HCT116 (cell line): ENCODE data around the gene STARD3. TPM values are rescaled to one million over a fixed set of nuclear protein-coding genes. Genes with fewer than 3 reads are reported as not detected.
A peak's percentile ranks its signal among the peaks of the same experiment; 100 is the strongest.
"Not testable (repeated sequence)": the region's sequence is repeated elsewhere in the genome, so short reads cannot be mapped to it uniquely, and the experiment has no call there.

Experiments
- ATAC-seq: fragments of 200-7000 bp; cut with Tn5 transposase; 2 replicates; pipeline ENCODE4 v1.9.1; 2020; ENCODE audit warnings: mild to moderate bottlenecking, moderate library complexity
- Bru-seq: library from RNA; stranded (reverse); fragments of 400-500 nt; gene quantifications from one replicate; lab custom pipeline; 2021; lab: Mats Ljungman, UMichigan
- BruChase-seq, 2 experiments: library from RNA; stranded (reverse); fragments of 400-500 nt; gene quantifications; one replicate each; lab custom pipeline; 2021; lab: Mats Ljungman, UMichigan
- BruUV-seq: library from RNA; stranded (reverse); fragments of 400-500 nt; replicated peaks from 2 replicates; lab custom pipeline; 2021; lab: Mats Ljungman, UMichigan
- CTCF ChIA-PET: fragments of 300-600 bp; sonication (Branson Sonifier 250); formaldehyde crosslinking; loops from one replicate; lab custom pipeline; 2021; ENCODE audit warnings: antibody characterized with exemption; lab: Charles Lee
- POLR2A ChIA-PET: fragments of 300-600, 350-600 bp; sonication (Branson Sonifier 250); formaldehyde crosslinking; loops from one replicate; lab custom pipeline; 2021; ENCODE audit warnings: antibody characterized with exemption; lab: Charles Lee
- RAD21 ChIA-PET, 2 experiments: fragments of 300-600 bp; sonication (Branson Sonifier 250); formaldehyde crosslinking; loops; one replicate each; lab custom pipeline; 2023; ENCODE audit warnings: low total read pairs in 2 of 2; ENCODE audit not compliant: uncharacterized antibody in 2 of 2, unreplicated experiment in 2 of 2, low non-redundant PET in 1 of 2; lab: Charles Lee
- DNase-seq: peaks from one replicate; pipeline ENCODE4 v3.0.0-alpha.2; 2010; ENCODE audit warnings: low read depth, low spot score
- H2AFZ ChIP-seq: fragments of 200-600 bp; shearing (Covaris generic), sonication (generic); 2 replicates; pipeline ENCODE4 v1.6.1; 2017; ENCODE audit warnings: low read depth, mixed run types, mixed read lengths, antibody characterized with exemption, low read length; ENCODE audit not compliant: poor library complexity, severe bottlenecking
- H3K27ac ChIP-seq: 2 replicates; pipeline ENCODE4 v1.5.1; 2012; ENCODE audit warnings: low read depth, low read length
- H3K27me3 ChIP-seq: fragments of 200-600 bp; sonication (generic); 2 replicates; pipeline ENCODE4 v1.6.1; 2016; ENCODE audit warnings: mixed run types, low read length, mixed read lengths; ENCODE audit not compliant: insufficient read depth
- H3K36me3 ChIP-seq, 2 experiments: fragments of 200-500 bp in 1 of 2; fragments of 200-600 bp in 1 of 2; sonication (Bioruptor generic) in 1 of 2; sonication (generic) in 1 of 2; 2 replicates each; pipeline versions ENCODE4 v1.5.1 to v1.6.1; 2014 to 2016; ENCODE audit warnings: low read length in 2 of 2, inconsistent platforms in 1 of 2, mixed read lengths in 1 of 2, mixed run types in 1 of 2; ENCODE audit not compliant: insufficient read depth in 2 of 2, control insufficient read depth in 1 of 2
- H3K4me1 ChIP-seq, 2 experiments: fragments of 200-600 bp in 1 of 2; sonication (generic) in 1 of 2; 2 replicates each; pipeline versions ENCODE4 v1.5.1 to v1.6.1; 2012 to 2017; ENCODE audit warnings: low read length in 2 of 2, inconsistent platforms in 1 of 2, mild to moderate bottlenecking in 1 of 2, mixed read lengths in 1 of 2, mixed run types in 1 of 2, moderate library complexity in 1 of 2; ENCODE audit not compliant: insufficient read depth in 2 of 2, control insufficient read depth in 1 of 2
- H3K4me2 ChIP-seq: fragments of 200-600 bp; sonication (generic); 2 replicates; pipeline ENCODE4 v1.6.1; 2017; ENCODE audit warnings: mixed run types, low read length, mixed read lengths
- H3K4me3 ChIP-seq, 2 experiments: fragments of 200-600 bp in 1 of 2; sonication (generic) in 1 of 2; replicated peaks in 1 of 2; 2 replicates each; pipeline ENCODE4 v1.5.1; 2011 to 2016; ENCODE audit warnings: low read length in 2 of 2, control low read depth in 1 of 2, low read depth in 1 of 2, mild to moderate bottlenecking in 1 of 2, mixed read lengths in 1 of 2, mixed run types in 1 of 2
- H3K79me2 ChIP-seq: fragments of 200-600 bp; sonication (generic); 2 replicates; pipeline ENCODE4 v1.6.1; 2017; ENCODE audit warnings: mild to moderate bottlenecking, mixed run types, low read length, moderate library complexity, mixed read lengths; ENCODE audit not compliant: insufficient read depth
- H3K9ac ChIP-seq: fragments of 200-600 bp; sonication (generic); 2 replicates; pipeline ENCODE4 v1.6.1; 2016; ENCODE audit warnings: low read length, mixed read lengths
- H3K9me2 ChIP-seq: fragments of 200-600 bp; sonication (generic), shearing (Covaris generic); 2 replicates; pipeline ENCODE4 v1.6.1; 2017; ENCODE audit warnings: mixed run types, mild to moderate bottlenecking, moderate library complexity; ENCODE audit not compliant: insufficient read depth
- H3K9me3 ChIP-seq, 2 experiments: fragments of 200-500 bp in 1 of 2; fragments of 200-600 bp in 1 of 2; sonication (Bioruptor generic) in 1 of 2; sonication (generic) in 1 of 2; 2 replicates each; pipeline ENCODE4 v1.6.1; 2014 to 2017; ENCODE audit warnings: low read length in 2 of 2, mixed read lengths in 2 of 2, inconsistent platforms in 1 of 2, low read depth in 1 of 2, mild to moderate bottlenecking in 1 of 2, mixed run types in 1 of 2, moderate library complexity in 1 of 2; ENCODE audit not compliant: control insufficient read depth in 1 of 2, insufficient read depth in 1 of 2
- H4K20me1 ChIP-seq: fragments of 200-600 bp; sonication (generic), shearing (Covaris generic); 2 replicates; pipeline ENCODE4 v1.6.1; 2017; ENCODE audit warnings: mixed run types, mild to moderate bottlenecking, moderate library complexity; ENCODE audit not compliant: insufficient read depth
- EZH2 ChIP-seq: fragments of 200-600 bp; sonication (generic); IDR thresholded peaks from 2 replicates; pipeline ENCODE4 v1.6.1; 2017; ENCODE audit warnings: antibody characterized with exemption, mixed run types
- EZH2phosphoT487 ChIP-seq: fragments of 200-600 bp; IDR thresholded peaks from 2 replicates; pipeline ENCODE4 v1.6.1; 2018; ENCODE audit warnings: antibody characterized with exemption, borderline replicate concordance
- FOSL1 ChIP-seq: IDR thresholded peaks from 2 replicates; pipeline ENCODE4 v1.6.1; 2012; ENCODE audit warnings: low read depth
- POLR2AphosphoS5 ChIP-seq: IDR thresholded peaks from 2 replicates; pipeline ENCODE4 v1.6.1; 2011; ENCODE audit warnings: mild to moderate bottlenecking, low read depth, low read length, moderate library complexity
- RAD21 ChIP-seq: IDR thresholded peaks from 2 replicates; pipeline ENCODE4 v1.6.1; 2012; ENCODE audit warnings: low read depth, mild to moderate bottlenecking
- SIN3A ChIP-seq: IDR thresholded peaks from 2 replicates; pipeline ENCODE4 v1.6.1; 2012; ENCODE audit warnings: low read depth
- SP1 ChIP-seq: IDR thresholded peaks from 2 replicates; pipeline ENCODE4 v1.6.1; 2012; ENCODE audit warnings: low read depth
- SRF ChIP-seq: IDR thresholded peaks from 2 replicates; pipeline ENCODE4 v1.6.1; 2012; ENCODE audit warnings: low read depth
- ZFX ChIP-seq: fragments of 450-650 bp; IDR thresholded peaks from 2 replicates; pipeline ENCODE4 v1.6.1; 2017
- intact Hi-C: fragments of 100-400 bp; cut with micrococcal nuclease; formaldehyde crosslinking; loops from 2 replicates; pipeline ENCODE4 v1.10.0; 2022
- long read RNA-seq: library from polyadenylated mRNA; unstranded; transcript quantifications from one replicate; pipeline ENCODE4 v2.0.0, GENCODE V29; 2021; ENCODE audit not compliant: unreplicated experiment
- polyA plus RNA-seq: library from polyadenylated mRNA; unstranded; fragments of >200 nt; gene quantifications from 2 replicates; pipeline ENCODE4 v1.2.1, GENCODE V29; 2012; ENCODE audit warnings: missing spikeins
- total RNA-seq: library from RNA; stranded (reverse); gene quantifications from one replicate; pipeline ENCODE4 v1.2.1, GENCODE V29; 2021; ENCODE audit not compliant: unreplicated experiment

Gene STARD3
- total RNA-seq = 73.9 TPM
- 66.5 and 74.4 TPM in 2 replicates for polyA plus RNA-seq
- Bru-seq, nascent RNA = percentile 61 among the genes with signal in this experiment
- percentile 78 among the genes with signal in this experiment for BruChase-seq, experiment 1, labeled RNA remaining after a 6-hour chase
- percentile 72 among the genes with signal in this experiment for BruChase-seq, experiment 2, labeled RNA remaining after a 2-hour chase
- long read RNA-seq, transcript STARD3-201 (15 exons, 2,132 nt) = major isoform, 51 of 126 reads
- long read RNA-seq, partial matches to known transcripts = 37 of 126 reads
- long read RNA-seq, other reads (novel, unspliced or antisense) = 37 of 126 reads

GRCh38 chr17:39636927-39637736 is at the start of gene STARD3:
STARD3 (plus strand) TSS chr17:39637144; CDS start chr17:39653532, 16,388 bp downstream.
- Histone ChIP-seq H4K20me1 (no peaks in the 10 kb centered on the region), H3K27me3 (no peaks in the 10 kb centered on the region), H3K9me3 (no peaks in the 10 kb centered on the region), H3K9me2 (no peaks in the 10 kb centered on the region), H3K36me3 (no peaks in the 10 kb centered on the region), H2AFZ (no peak within 1 kb of the TSS), H3K4me1 (peaks cover 43 to 65% of the 10 kb centered on the region in 2 experiments), H3K9ac (peak within 1 kb of the TSS; percentile 90), H3K27ac (peak within 1 kb of the TSS; percentile 72), H3K4me3 (peak within 1 kb of the TSS; percentile 94 to 99), H3K4me2 (peak within 1 kb of the TSS; percentile 94), H3K79me2 (peaks cover 39% of the 10 kb centered on the region)
- peak; percentile 78 for ATAC-seq
- DNase-seq = peak; percentile 73
- ChIA-PET POLR2A (interaction anchor here (0.5 kb wide), 1 partner anchor 102 kb away, joined by 3 read pairs; no protein-coding TSS in a partner anchor), CTCF (interaction anchor here (0.9 to 1.7 kb wide), 3 partner anchors 14 to 17 kb away, joined by 3 to 7 read pairs (median 4); no protein-coding TSS in a partner anchor), RAD21 (interaction anchor here in 1 of 2 experiments (0.6 kb wide), 1 partner anchor 1889 kb away, joined by 3 read pairs; no protein-coding TSS in a partner anchor)
- TF ChIP-seq FOSL1 = no peak
- TF ChIP-seq EZH2phosphoT487 = no peak
- TF ChIP-seq SIN3A = peak; percentile 39; the same call in 1 of the 2 replicates
- no peak for TF ChIP-seq SP1
- peak; percentile 85 for TF ChIP-seq POLR2AphosphoS5
- no peak for TF ChIP-seq EZH2
- TF ChIP-seq SRF = no peak
- peak; percentile 77; the same call in 1 of the 2 replicates for TF ChIP-seq ZFX
- no peak for TF ChIP-seq RAD21
- no TSS peak for BruUV-seq
- intact Hi-C loops = no loop called here

- RAD21 ChIA-PET, H3K36me3 ChIP-seq, H3K9me2 ChIP-seq, H3K4me2 ChIP-seq, H3K9me3 ChIP-seq, H3K9ac ChIP-seq, POLR2A ChIA-PET, H3K27ac ChIP-seq, H2AFZ ChIP-seq, BruUV-seq, H4K20me1 ChIP-seq, H3K4me3 ChIP-seq, H3K27me3 ChIP-seq, intact Hi-C loops, ATAC-seq, H3K4me1 ChIP-seq, DNase-seq, H3K79me2 ChIP-seq: not testable (repeated sequence)
- CTCF ChIA-PET = interaction anchor here (0.9 kb wide), 1 partner anchor 33 kb away, joined by 3 read pairs; no protein-coding TSS in a partner anchor
Measured at GRCh38 chr17:39590180-39590579, 46.8 kb upstream of the STARD3 start.
